ENCODE measurements around the gene ORC3.

GRCh38 chr6:87655824-87656223, 65.9 kb downstream of the ORC3 start:
- TF ChIP-seq CTCF (conservative IDR thresholded peaks at IDR 0.05; ENCODE audit: low read depth, low read length) (no peak), POLR2A (IDR thresholded peaks at IDR 0.05; ENCODE audit: low read depth, low read length) (no peak), RAD21 (IDR thresholded peaks at IDR 0.05; ENCODE audit: low read length) (no peak), USF2 (IDR thresholded peaks at IDR 0.05; ENCODE audit: low read depth, low read length) (no peak), RCOR1 (IDR thresholded peaks at IDR 0.05; ENCODE audit: insufficient replicate concordance, low read length) (no peak), MXI1 (IDR thresholded peaks at IDR 0.05; ENCODE audit: borderline replicate concordance, low read depth, low read length) (no peak), CEBPB (IDR thresholded peaks at IDR 0.05; ENCODE audit: low read depth, low read length) (no peak), MAFK (IDR thresholded peaks at IDR 0.05; ENCODE audit: low read depth, low read length) (no peak), RFX5 (IDR thresholded peaks at IDR 0.05; ENCODE audit: low read depth, low read length) (no peak), SMC3 (IDR thresholded peaks at IDR 0.05; ENCODE audit: low read depth, low read length) (no peak)

All from IMR-90 (cell line).